HepG2 (cell line): ENCODE measurements around the gene COL9A2. TPM values are rescaled to one million over a fixed set of nuclear protein-coding genes. Genes with fewer than 3 reads are reported as not detected.
A peak's percentile ranks its signal among the peaks of the same experiment; 100 is the strongest.

ENCODE experiments used
- CREB1 ChIP-seq, 2 experiments: fragments of 450-650 bp in 1 of 2; IDR thresholded peaks; 2 replicates each; pipeline ENCODE4 v1.6.1; 2016 to 2017; ENCODE audit warnings: control low read depth in 1 of 2, mild to moderate bottlenecking in 1 of 2, missing compliant biosample characterization in 1 of 2, missing genetic modification characterization in 1 of 2
- ELF1 ChIP-seq: sonication (generic); formaldehyde crosslinking; IDR thresholded peaks from 2 replicates; pipeline ENCODE4 v1.4.0; 2020; ENCODE audit warnings: missing genetic modification reagents
- ELF4 ChIP-seq: sonication (generic); formaldehyde crosslinking; IDR thresholded peaks from 2 replicates; pipeline ENCODE4 v1.5.0; 2020; ENCODE audit warnings: missing genetic modification reagents, mild to moderate bottlenecking, moderate library complexity, borderline replicate concordance
- GABPA ChIP-seq, 2 experiments: IDR thresholded peaks; 2 replicates each; pipeline ENCODE4 v1.6.1; 2011 to 2016; ENCODE audit warnings: low read depth in 2 of 2, low read length in 1 of 2, missing biosample characterization in 1 of 2, missing genetic modification characterization in 1 of 2
- HCFC1 ChIP-seq: fragments of 150-350 bp; IDR thresholded peaks from 2 replicates; pipeline ENCODE4 v1.6.1; 2014; ENCODE audit warnings: low read depth, low read length
- JUNB ChIP-seq: sonication (generic); formaldehyde crosslinking; IDR thresholded peaks from 2 replicates; pipeline ENCODE4 v1.8.0; 2022; ENCODE audit warnings: missing genetic modification reagents, mild to moderate bottlenecking, borderline replicate concordance
- KDM1A ChIP-seq: IDR thresholded peaks from 2 replicates; pipeline ENCODE4 v1.6.1; 2016; ENCODE audit warnings: missing compliant biosample characterization
- MBD4 ChIP-seq: IDR thresholded peaks from 2 replicates; pipeline ENCODE4 v1.6.1; 2012; ENCODE audit warnings: low read length, inconsistent platforms, borderline replicate concordance
- NFKB2 ChIP-seq: sonication (generic); formaldehyde crosslinking; IDR thresholded peaks from 2 replicates; pipeline ENCODE4 v1.4.0; 2020; ENCODE audit warnings: missing genetic modification reagents, borderline replicate concordance
- SIN3B ChIP-seq: fragments of 150-350 bp; IDR thresholded peaks from 2 replicates; pipeline ENCODE4 v1.6.1; 2014; ENCODE audit warnings: low read length
- SUZ12 ChIP-seq: fragments of 150-350 bp; IDR thresholded peaks from 2 replicates; pipeline ENCODE4 v1.6.1; 2014; ENCODE audit warnings: low read depth, low read length
- TSC22D2 ChIP-seq: sonication (generic); formaldehyde crosslinking; IDR thresholded peaks from 2 replicates; pipeline ENCODE4 v1.5.1; 2020; ENCODE audit warnings: missing genetic modification reagents, mild to moderate bottlenecking, borderline replicate concordance
- XBP1 ChIP-seq: sonication (generic); formaldehyde crosslinking; IDR thresholded peaks from 2 replicates; pipeline ENCODE4 v1.5.0; 2020; ENCODE audit warnings: missing genetic modification reagents
- ZNF230 ChIP-seq: sonication (generic); formaldehyde crosslinking; IDR thresholded peaks from 2 replicates; pipeline ENCODE4 v1.4.0; 2020; ENCODE audit warnings: mild to moderate bottlenecking, missing genetic modification reagents
- ZNF256 ChIP-seq: sonication (generic); formaldehyde crosslinking; conservative IDR thresholded peaks from 2 replicates; pipeline ENCODE4 v1.4.0; 2020; ENCODE audit warnings: missing genetic modification reagents
- ZNF350 ChIP-seq: sonication (generic); formaldehyde crosslinking; IDR thresholded peaks from 2 replicates; pipeline ENCODE4 v1.4.0; 2020; ENCODE audit warnings: mild to moderate bottlenecking, low read depth, missing genetic modification reagents, borderline replicate concordance
- ZNF414 ChIP-seq: sonication (generic); formaldehyde crosslinking; IDR thresholded peaks from 2 replicates; pipeline ENCODE4 v1.5.0; 2020; ENCODE audit warnings: missing genetic modification reagents
- ZNF431 ChIP-seq: sonication (generic); formaldehyde crosslinking; IDR thresholded peaks from 2 replicates; pipeline ENCODE4 v1.9.0; 2022; ENCODE audit warnings: missing genetic modification reagents, low read depth, mild to moderate bottlenecking, borderline replicate concordance
- ZNF547 ChIP-seq: sonication (generic); formaldehyde crosslinking; IDR thresholded peaks from 2 replicates; pipeline ENCODE4 v1.5.1; 2020; ENCODE audit warnings: mild to moderate bottlenecking, missing genetic modification reagents
- ZNF558 ChIP-seq: sonication (generic); formaldehyde crosslinking; IDR thresholded peaks from 2 replicates; pipeline ENCODE4 v1.9.0; 2022; ENCODE audit warnings: mild to moderate bottlenecking, missing genetic modification reagents, borderline replicate concordance
- ZNF598 ChIP-seq: sonication (generic); formaldehyde crosslinking; IDR thresholded peaks from 2 replicates; pipeline ENCODE4 v1.5.1; 2020; ENCODE audit warnings: mild to moderate bottlenecking, missing genetic modification reagents, borderline replicate concordance
- ZNF740 ChIP-seq: sonication (generic); formaldehyde crosslinking; IDR thresholded peaks from 2 replicates; pipeline ENCODE4 v1.4.0; 2020; ENCODE audit warnings: missing genetic modification reagents
- polyA plus RNA-seq, 8 experiments: library from polyadenylated mRNA; depleted of rRNA in 3 of 8; stranded (reverse) in 7 of 8; unstranded in 1 of 8; fragments of >200 nt; fragmentation: Illumina TruSeq in 4 of 8; extraction: Trizol in 4 of 8; gene quantifications; 2 replicates each; pipeline versions ENCODE4 v1.2.1 to v1.2.3, GENCODE V29; 2011 to 2016; ENCODE audit warnings: low read depth in 4 of 8, missing spikeins in 1 of 8, mixed read lengths in 1 of 8; ENCODE audit not compliant: insufficient read depth in 1 of 8
- total RNA-seq, 5 experiments: library from RNA; depleted of rRNA; stranded (reverse); fragments of >200 nt; fragmentation: Illumina TruSeq; extraction: Trizol; gene quantifications; 2 replicates each; pipeline ENCODE4 v1.2.3, GENCODE V29; 2016; ENCODE audit warnings: low read depth in 1 of 5
- TF ChIP-seq, protein P1 (sequence below): IDR thresholded peaks from 2 replicates; pipeline ENCODE4 v1.4.0; 2020; ENCODE audit warnings: mild to moderate bottlenecking, missing genetic modification reagents
- TF ChIP-seq, protein P2 (sequence below): sonication (generic); formaldehyde crosslinking; IDR thresholded peaks from 2 replicates; pipeline ENCODE4 v1.8.0; 2022; ENCODE audit warnings: missing genetic modification reagents, low read depth, mild to moderate bottlenecking, borderline replicate concordance

Gene COL9A2
- total and polyA plus RNA-seq, 2 of the 13 experiments (the other 11 are each of a cell fraction or from before 2014, with no cell fraction given) = 20.2 to 26.9 TPM

- peak; percentile 79; the same call in 1 of the 2 replicates for TF ChIP-seq ZNF414
- no peak for TF ChIP-seq ZNF256 (CRISPR knock-in tag)
- no peak for TF ChIP-seq JUNB (CRISPR knock-in tag)
- TF ChIP-seq ELF4 (CRISPR knock-in tag) = peak; percentile 89; the same call in 1 of the 2 replicates
- no peak for TF ChIP-seq MBD4
- TF ChIP-seq NFKB2 (CRISPR knock-in tag) = 0 out of 2 replicates have a peak, but pooled peaks have one; percentile 41
- TF ChIP-seq ZNF431 = 0 out of 2 replicates have a peak, but pooled peaks have one; percentile 29
- peak; percentile 7; the same call in 1 of the 2 replicates for TF ChIP-seq TSC22D2 (CRISPR knock-in tag)
- 0 out of 2 replicates have a peak, but pooled peaks have one; percentile 3 for TF ChIP-seq SUZ12
- TF ChIP-seq HCFC1 = peak; percentile 72
- peak; percentile 91; the same call in 1 of the 2 replicates for TF ChIP-seq ZNF230 (CRISPR knock-in tag)
- TF ChIP-seq SIN3B = peak; percentile 77
- no peak; the same call in 1 of the 2 replicates for TF ChIP-seq GABPA (IDR thresholded peaks at IDR 0.05; ENCODE audit: low read depth, low read length)
- peak; percentile 99 for TF ChIP-seq GABPA (CRISPR knock-in tag; IDR thresholded peaks at IDR 0.05; ENCODE audit: low read depth)
- no peak for TF ChIP-seq XBP1 (CRISPR knock-in tag)
- TF ChIP-seq, protein P1, sequence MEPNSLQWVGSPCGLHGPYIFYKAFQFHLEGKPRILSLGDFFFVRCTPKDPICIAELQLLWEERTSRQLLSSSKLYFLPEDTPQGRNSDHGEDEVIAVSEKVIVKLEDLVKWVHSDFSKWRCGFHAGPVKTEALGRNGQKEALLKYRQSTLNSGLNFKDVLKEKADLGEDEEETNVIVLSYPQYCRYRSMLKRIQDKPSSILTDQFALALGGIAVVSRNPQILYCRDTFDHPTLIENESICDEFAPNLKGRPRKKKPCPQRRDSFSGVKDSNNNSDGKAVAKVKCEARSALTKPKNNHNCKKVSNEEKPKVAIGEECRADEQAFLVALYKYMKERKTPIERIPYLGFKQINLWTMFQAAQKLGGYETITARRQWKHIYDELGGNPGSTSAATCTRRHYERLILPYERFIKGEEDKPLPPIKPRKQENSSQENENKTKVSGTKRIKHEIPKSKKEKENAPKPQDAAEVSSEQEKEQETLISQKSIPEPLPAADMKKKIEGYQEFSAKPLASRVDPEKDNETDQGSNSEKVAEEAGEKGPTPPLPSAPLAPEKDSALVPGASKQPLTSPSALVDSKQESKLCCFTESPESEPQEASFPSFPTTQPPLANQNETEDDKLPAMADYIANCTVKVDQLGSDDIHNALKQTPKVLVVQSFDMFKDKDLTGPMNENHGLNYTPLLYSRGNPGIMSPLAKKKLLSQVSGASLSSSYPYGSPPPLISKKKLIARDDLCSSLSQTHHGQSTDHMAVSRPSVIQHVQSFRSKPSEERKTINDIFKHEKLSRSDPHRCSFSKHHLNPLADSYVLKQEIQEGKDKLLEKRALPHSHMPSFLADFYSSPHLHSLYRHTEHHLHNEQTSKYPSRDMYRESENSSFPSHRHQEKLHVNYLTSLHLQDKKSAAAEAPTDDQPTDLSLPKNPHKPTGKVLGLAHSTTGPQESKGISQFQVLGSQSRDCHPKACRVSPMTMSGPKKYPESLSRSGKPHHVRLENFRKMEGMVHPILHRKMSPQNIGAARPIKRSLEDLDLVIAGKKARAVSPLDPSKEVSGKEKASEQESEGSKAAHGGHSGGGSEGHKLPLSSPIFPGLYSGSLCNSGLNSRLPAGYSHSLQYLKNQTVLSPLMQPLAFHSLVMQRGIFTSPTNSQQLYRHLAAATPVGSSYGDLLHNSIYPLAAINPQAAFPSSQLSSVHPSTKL (CRISPR knock-in tag) = peak; percentile 71
- peak; percentile 54; the same call in 1 of the 2 replicates for TF ChIP-seq ZNF558 (CRISPR knock-in tag)
- TF ChIP-seq KDM1A (CRISPR knock-in tag) = 0 out of 2 replicates have a peak, but pooled peaks have one; percentile 47
- peak; percentile 84 for TF ChIP-seq CREB1 (IDR thresholded peaks at IDR 0.05)
- TF ChIP-seq CREB1 (CRISPR knock-in tag; IDR thresholded peaks at IDR 0.05) = peak; percentile 94
- TF ChIP-seq ZNF350 = peak; percentile 95
- TF ChIP-seq, protein P2, sequence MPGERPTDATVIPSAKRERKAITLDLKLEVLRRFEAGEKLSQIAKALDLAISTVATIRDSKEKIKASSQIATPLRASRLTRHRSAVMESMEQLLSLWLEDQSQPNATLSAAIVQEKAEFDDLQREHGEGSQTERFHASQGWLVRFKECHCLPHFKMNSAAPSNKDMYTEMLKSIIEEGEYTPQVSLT (CRISPR knock-in tag) = no peak; the same call in 1 of the 2 replicates
- TF ChIP-seq ZNF598 (CRISPR knock-in tag) = no peak; the same call in none of the 2 replicates
- TF ChIP-seq ZNF740 (CRISPR knock-in tag) = no peak; the same call in 1 of the 2 replicates
- TF ChIP-seq ELF1 = peak; percentile 90
- TF ChIP-seq ZNF547 (CRISPR knock-in tag) = peak; percentile 95
Observed at GRCh38 chr1:40257688-40258444, 59.2 kb downstream of the COL9A2 start, which contains the start of gene ZMPSTE24 (continued).
